Measurements from ENCODE around the gene RGS11. TPM values are rescaled to one million over a fixed set of nuclear protein-coding genes. Genes with fewer than 3 reads are reported as not detected.

Gene RGS11
- total RNA-seq, 3 donors from 2014 or later, result 3.1 to 7.5 (median 5.9) TPM

DNA sequence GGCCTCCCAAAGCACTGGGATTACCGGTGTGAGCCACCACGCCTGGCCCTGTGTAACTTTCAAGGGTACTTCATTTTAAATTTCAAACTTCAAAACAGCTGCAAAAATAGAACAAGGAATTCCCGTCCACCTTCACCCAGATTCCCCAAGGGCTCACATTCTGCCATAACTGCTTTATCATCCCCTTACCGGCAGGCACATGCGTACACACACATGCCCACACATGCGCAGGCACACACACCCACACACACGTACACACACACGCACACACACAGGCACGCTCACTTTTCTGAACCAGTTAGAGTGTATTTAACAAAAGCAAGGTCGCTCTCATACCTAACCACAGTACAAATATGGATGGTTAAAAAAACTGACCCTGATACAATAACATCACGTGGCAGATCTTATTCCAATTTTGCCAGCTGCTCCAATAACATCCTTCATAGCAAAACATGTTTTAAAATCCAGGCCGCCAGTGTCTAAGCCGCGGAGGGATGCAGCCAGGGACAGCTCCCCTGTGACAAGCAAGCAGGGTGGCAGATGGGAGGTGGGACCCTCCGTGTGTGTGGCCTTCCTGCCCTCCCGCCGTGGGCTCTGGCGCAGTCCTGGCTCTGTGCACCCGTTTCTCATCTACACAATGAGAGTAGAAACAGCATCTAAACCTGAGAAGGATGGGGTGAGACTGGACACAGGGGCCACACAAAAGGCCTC is 30.3 kb upstream of the RGS11 start:
- no peak overlapping the region for H3K4me3 ChIP-seq
- TF ChIP-seq, protein P1, sequence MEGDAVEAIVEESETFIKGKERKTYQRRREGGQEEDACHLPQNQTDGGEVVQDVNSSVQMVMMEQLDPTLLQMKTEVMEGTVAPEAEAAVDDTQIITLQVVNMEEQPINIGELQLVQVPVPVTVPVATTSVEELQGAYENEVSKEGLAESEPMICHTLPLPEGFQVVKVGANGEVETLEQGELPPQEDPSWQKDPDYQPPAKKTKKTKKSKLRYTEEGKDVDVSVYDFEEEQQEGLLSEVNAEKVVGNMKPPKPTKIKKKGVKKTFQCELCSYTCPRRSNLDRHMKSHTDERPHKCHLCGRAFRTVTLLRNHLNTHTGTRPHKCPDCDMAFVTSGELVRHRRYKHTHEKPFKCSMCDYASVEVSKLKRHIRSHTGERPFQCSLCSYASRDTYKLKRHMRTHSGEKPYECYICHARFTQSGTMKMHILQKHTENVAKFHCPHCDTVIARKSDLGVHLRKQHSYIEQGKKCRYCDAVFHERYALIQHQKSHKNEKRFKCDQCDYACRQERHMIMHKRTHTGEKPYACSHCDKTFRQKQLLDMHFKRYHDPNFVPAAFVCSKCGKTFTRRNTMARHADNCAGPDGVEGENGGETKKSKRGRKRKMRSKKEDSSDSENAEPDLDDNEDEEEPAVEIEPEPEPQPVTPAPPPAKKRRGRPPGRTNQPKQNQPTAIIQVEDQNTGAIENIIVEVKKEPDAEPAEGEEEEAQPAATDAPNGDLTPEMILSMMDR (IDR thresholded peaks at IDR 0.05), result no peak
- TF ChIP-seq POLR2A (IDR thresholded peaks at IDR 0.05), result no peak
- no peak for TF ChIP-seq POLR2AphosphoS5 (IDR thresholded peaks at IDR 0.05)
- H3K27me3 ChIP-seq, result no peaks in the 10 kb centered on the region
- H3K9me3 ChIP-seq, result no peaks in the 10 kb centered on the region
- intact Hi-C loops (cut with DNase I; ENCODE audit: low total_unique reads), result no loop called here
- no peak for DNase-seq (ENCODE audit: low spot score in 2 of 2)
- no peak overlapping the region for H3K27ac ChIP-seq
- H3K36me3 ChIP-seq, result no peaks in the 10 kb centered on the region
- no peaks in the 10 kb centered on the region for H3K4me1 ChIP-seq

DNA sequence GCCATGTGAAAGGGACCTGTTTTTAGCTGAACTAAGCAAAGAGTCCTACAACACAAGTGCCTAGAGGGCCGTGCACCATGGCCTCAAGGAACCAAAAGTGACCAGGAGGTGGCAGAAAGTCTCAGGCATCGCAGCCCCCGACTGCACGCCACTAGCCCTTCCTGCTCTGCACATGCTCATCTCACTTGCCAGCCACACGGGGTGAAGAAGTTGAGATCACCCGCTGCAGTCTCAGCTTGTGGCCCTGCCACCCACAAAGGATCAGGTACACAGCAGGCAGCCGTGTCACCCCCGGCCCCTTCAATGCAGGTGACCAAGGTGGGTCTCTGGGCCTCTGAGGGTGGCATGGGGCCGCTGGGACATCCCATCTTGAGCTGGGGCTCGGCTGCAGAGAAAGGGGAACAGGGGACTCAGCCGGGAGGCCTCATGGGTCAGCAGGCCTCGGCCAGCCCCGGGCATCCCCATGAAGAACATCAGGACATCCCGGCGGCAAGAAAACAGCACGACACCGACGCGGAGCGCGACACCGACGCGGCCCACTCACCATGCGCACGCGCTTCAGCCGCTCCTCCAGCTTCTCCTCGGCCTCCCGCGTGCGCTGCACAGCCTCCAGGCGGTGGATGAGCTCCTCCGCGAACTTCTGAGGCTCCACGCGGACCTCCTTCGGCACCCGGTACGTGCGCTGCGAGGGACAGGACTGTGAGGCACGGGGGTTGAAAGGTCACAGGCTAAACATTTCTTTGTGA is 28.2 kb upstream of the RGS11 start:
- no peak overlapping the region for H3K4me3 ChIP-seq
- H3K4me1 ChIP-seq, result no peaks in the 10 kb centered on the region
- H3K27ac ChIP-seq, result no peak overlapping the region
- H3K9me3 ChIP-seq, result no peaks in the 10 kb centered on the region
- no peaks in the 10 kb centered on the region for H3K27me3 ChIP-seq
- no peaks in the 10 kb centered on the region for H3K36me3 ChIP-seq
- TF ChIP-seq, protein P1 (IDR thresholded peaks at IDR 0.05), result no peak
- TF ChIP-seq POLR2AphosphoS5 (IDR thresholded peaks at IDR 0.05) (no peak), POLR2A (IDR thresholded peaks at IDR 0.05) (no peak)
- no peak for DNase-seq (ENCODE audit: low spot score in 2 of 2)
- intact Hi-C loops (cut with DNase I; ENCODE audit: low total_unique reads), result no loop called here

DNA sequence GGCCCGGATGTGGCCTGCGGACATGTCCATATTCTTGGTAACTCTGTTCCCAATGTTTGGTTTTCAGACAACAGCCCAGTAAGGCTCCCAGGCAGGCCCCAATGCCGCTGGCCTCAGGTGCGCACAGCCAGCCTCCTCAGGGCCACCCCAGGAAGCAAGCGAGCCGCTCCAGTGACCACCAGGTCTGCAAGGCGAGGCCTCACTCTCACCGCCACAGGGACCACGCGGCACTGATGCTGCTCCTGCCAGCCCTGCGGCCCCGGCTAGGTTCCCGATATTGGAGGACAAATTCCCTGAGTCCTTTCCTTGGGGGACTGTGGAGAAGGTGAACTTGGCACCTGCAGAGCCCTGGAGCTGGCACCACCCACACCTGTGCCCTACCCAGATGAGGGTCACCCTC is 26.2 kb upstream of the RGS11 start:
- no peak overlapping the region for H3K27ac ChIP-seq
- H3K9me3 ChIP-seq, result no peaks in the 10 kb centered on the region
- no peaks in the 10 kb centered on the region for H3K27me3 ChIP-seq
- intact Hi-C loops (cut with DNase I; ENCODE audit: low total_unique reads), result no loop called here
- TF ChIP-seq, protein P1 (IDR thresholded peaks at IDR 0.05), result no peak
- TF ChIP-seq POLR2AphosphoS5 (IDR thresholded peaks at IDR 0.05), result no peak
- TF ChIP-seq POLR2A (IDR thresholded peaks at IDR 0.05), result no peak
- H3K36me3 ChIP-seq, result no peaks in the 10 kb centered on the region
- no peaks in the 10 kb centered on the region for H3K4me1 ChIP-seq
- no peak for DNase-seq (ENCODE audit: low spot score in 2 of 2)
- no peak overlapping the region for H3K4me3 ChIP-seq

DNA sequence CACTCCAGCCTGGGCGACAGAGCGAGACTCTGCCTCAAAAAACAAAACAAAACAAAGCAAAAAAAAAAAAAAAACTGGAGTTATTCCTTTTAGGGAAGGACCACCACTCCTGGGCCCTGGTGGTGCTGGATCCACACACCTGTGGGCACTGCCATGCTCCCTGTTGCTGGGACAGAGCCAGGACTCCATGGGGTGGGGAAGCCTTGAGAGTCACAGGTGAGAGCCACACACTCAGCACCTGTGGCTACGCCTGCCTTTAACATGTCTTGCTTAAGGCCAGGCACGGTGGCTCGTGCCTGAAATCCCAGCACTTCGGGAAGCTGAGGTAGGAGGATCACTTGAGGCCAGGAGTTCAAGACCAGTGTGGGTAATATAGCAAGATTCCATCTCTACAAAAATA is 25.5 kb upstream of the RGS11 start:
- H3K27me3 ChIP-seq, result no peaks in the 10 kb centered on the region
- DNase-seq (ENCODE audit: low spot score in 2 of 2), result no peak

More for the DNA sequence above, 25.5 kb upstream of the RGS11 start:
- H3K9me3 ChIP-seq, result no peaks in the 10 kb centered on the region
- no peaks in the 10 kb centered on the region for H3K36me3 ChIP-seq
- H3K4me3 ChIP-seq, result no peak overlapping the region
- TF ChIP-seq POLR2A (IDR thresholded peaks at IDR 0.05) (no peak), POLR2AphosphoS5 (IDR thresholded peaks at IDR 0.05) (no peak)
- TF ChIP-seq, protein P1 (IDR thresholded peaks at IDR 0.05), result no peak
- H3K4me1 ChIP-seq, result no peaks in the 10 kb centered on the region
- intact Hi-C loops (cut with DNase I; ENCODE audit: low total_unique reads), result no loop called here
- no peak overlapping the region for H3K27ac ChIP-seq

All from breast epithelium (tissue), 4 donors.